Measurements from ENCODE around the gene NRL.
A peak's percentile ranks its signal among the peaks of the same experiment; 100 is the strongest.

NRL gene

GRCh38 chr14:24065408-24065807, 49.3 kb downstream of the NRL start:
- no peak for DNase-seq (ENCODE audit: low read depth)

DNA sequence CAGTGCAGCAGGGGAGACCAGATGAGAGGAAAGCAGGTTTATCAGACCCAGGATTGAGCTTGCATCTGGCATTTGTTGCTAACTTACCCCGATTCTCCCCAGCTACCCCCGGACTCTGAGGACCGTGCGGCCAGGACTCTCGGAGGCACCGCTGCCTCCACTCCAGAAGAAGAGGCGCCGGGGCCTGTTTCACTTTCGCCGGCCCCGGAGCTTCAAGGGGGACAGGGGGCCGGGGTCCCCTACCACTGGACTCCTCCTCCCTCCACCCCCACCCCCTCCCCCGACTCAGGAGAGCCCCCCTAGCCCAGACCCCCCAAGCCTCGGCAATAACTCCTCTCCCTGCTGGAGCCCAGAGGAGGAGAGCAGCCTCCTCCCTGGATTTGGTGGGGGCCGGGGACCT, 49.9 kb downstream of the NRL start:
- DNase-seq (ENCODE audit: low read depth): no peak

DNA sequence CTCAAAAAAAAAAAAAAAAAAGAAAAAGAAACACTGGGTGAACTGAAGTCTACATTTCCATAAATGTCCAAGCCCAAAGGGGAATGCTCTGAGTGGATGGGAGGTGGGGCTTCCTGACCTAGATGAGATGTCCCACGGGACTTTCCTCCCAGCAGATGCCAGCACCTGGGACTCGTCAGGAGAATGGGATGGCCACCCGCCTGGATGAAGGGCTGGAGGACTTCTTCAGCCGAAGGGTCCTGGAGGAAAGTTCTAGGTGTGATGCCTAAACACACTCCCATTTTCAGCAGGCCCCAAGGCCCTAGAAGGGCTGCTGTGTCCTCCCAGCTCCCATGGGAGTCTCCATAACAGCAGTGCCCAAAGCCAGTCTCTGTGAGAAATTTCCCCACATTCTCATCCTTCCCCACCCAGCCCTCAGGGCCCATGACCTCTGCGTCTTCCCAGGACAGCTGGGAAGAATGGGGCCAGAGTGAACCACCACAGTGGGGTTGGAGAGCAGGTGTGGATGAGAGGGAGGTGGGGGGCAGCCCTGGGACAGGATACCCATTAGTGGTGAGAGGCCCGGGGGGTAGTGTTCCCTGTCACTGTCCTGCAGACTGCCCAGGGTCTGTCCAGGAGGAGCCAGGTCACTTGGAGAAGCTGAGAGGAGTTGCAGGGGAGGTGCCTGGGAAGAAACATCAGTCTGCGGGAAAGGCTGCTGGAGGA, 50.5 kb downstream of the NRL start:
- DNase-seq (ENCODE audit: low read depth): no peak

- no peak for DNase-seq (ENCODE audit: low read depth)
Measured at GRCh38 chr14:24063263-24063836, 51.4 kb downstream of the NRL start.

- no peak for DNase-seq (ENCODE audit: low read depth)
Measured at GRCh38 chr14:24062216-24062980, 52.4 kb downstream of the NRL start.

GRCh38 chr14:24060984-24061913, 53.5 kb downstream of the NRL start:
- DNase-seq (ENCODE audit: low read depth): no peak

GRCh38 chr14:24060443-24060842, 54.3 kb downstream of the NRL start:
- DNase-seq (ENCODE audit: low read depth): no peak

DNA sequence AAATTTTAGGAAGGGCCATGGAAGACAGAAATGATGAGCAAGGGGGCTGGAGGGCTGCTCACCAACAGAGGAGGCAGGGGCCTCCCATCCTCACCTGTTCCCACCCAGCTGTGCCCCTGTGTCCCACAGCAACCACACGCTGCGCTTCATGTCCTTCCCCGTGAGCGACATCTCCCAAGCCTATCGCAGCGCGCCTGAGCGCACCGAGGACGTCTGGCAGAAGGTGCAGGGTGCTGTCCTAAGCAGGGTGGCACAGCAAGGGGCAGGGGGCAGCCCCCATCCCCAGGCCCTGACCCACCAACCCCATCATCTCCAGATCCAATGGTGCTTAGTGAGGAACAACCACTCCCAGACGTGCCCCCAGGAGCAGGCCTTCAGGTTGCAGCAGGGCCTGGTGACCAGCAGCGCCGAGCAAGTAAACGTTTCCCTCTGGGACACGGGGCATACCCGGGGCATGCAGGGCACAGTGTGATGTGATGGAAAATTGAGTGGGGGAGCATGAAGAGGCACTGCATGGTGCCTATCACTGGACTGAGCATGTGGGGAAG, 54.8 kb downstream of the NRL start:
- no peak for DNase-seq (ENCODE audit: low read depth)

DNA sequence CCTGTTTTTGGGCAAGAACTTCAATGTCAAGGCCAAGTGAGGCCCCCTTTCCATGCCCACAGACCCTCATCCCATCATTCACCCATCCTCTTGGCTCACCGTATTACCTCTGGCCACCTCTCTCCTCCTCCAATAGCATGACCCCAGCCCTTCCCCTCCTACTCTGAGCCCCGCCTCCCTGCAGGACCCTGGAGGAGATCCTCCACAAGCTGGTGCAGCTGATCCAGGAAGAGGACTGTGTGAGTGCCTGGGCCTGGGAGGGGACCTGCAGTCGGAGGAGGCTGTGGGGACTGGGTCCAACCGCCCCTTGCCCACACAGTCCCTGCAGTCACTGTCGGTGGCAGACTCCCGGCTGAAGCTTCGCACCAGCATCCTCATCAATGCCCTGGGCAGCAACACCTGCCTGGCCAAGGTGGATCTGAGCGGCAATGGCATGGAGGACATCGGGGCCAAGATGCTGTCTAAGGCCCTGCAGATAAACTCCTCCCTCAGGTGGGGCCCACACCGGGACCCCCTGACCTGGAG, 55.7 kb downstream of the NRL start:
- no peak for DNase-seq (ENCODE audit: low read depth)

GRCh38 chr14:24058260-24058950, 56.3 kb downstream of the NRL start:
- peak; percentile 19 for DNase-seq (ENCODE audit: low read depth)

GRCh38 chr14:24057867-24058259, 56.9 kb downstream of the NRL start:
- no peak for DNase-seq (ENCODE audit: low read depth)

DNA sequence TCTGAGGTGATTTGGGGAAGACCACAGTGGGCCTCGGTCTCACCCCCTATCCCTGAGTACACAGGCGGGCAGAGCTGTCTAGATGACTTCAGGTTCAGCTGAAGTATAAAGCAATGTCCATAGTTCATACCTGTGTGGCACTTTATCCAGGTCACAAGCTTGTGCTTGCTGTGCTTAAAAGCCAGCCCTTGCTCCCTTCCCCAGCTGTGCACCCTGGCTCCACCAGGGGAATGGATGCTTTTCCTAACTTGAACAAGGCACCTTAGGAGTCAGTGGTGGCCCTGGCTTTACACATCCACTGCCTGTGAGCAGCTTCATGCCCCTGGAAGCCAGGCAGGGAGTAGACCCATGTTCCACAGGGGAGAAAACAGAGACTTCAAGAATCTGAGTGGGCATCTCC, 57.5 kb downstream of the NRL start:
- DNase-seq (ENCODE audit: low read depth): no peak

- no peak for DNase-seq (ENCODE audit: low read depth)
Measured at GRCh38 chr14:24056800-24057184, 58.0 kb downstream of the NRL start.

DNA sequence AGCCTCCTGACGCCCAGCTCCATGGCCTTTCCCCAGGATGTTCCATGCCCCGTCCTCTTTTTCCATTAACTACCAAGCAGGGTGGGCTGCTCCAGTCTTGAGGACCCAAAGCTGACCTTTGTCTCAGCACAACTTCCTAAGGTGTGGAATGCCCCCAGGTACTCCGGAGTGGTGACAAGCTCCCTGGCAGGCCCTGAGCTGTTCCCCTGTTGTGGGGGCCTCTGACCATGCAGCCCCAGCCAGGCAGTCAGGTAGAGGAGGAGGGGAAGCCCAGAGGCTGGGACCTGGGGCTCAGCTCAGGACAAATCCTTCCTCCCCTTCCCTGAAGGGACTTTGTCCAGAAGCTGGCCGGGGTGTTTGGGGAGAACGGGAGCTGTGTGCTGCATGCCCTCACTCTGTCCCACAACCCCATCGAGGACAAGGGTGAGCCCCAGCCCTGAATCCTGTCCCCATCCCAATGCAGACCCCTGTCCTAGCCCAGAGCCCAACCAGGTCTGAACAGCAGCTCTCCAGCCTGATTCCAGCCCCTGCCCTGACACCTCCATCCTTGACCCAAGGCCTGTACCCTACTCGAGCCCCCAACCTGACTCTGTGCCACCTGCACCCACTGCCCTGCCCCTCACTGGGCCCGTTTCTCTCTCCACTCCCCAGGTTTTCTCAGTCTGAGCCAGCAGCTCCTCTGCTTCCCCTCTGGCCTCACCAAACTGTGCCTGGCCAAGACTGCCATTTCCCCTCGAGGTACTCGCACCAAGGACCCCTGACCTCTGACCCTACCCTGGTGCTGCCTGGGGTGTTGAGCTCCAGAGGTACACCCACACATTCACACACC, 58.6 kb downstream of the NRL start:
- DNase-seq (ENCODE audit: low read depth): no peak

DNA sequence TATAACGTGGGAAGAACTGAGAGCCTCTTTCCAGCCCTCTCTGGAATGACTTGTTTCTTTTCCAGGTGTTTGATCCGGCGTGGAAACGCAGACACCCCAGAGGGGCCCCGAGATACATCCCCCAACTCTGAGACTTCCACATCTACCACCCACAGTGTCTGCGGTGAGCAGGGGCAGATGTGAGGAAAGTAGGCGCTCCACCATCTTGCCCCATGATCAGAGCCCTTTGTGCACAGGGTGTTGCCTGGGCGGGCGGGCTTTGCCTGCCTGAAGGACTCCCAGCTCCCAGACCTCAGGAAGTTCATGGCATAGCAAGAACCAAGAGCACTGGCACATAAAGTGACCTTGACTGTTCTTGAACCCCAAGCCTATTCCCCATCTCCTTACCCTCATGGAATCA, 60.1 kb downstream of the NRL start:
- no peak for DNase-seq (ENCODE audit: low read depth)

DNA sequence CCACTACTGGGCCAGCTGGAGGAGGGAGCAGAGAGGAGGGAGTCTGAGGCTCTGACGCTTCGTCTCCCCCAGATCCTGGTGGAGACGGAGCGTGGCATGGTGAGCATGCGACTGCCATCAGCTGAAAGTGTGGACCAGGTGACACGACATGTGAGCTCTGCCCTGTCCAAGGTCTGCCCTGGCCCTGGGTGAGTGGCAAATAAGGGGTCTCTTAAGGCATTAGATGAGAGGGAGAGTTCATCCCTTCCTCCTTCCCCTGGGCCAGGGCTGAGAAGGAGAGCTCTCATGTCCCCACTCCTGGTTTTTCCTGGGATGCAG, 60.5 kb downstream of the NRL start:
- no peak for DNase-seq (ENCODE audit: low read depth)

DNA sequence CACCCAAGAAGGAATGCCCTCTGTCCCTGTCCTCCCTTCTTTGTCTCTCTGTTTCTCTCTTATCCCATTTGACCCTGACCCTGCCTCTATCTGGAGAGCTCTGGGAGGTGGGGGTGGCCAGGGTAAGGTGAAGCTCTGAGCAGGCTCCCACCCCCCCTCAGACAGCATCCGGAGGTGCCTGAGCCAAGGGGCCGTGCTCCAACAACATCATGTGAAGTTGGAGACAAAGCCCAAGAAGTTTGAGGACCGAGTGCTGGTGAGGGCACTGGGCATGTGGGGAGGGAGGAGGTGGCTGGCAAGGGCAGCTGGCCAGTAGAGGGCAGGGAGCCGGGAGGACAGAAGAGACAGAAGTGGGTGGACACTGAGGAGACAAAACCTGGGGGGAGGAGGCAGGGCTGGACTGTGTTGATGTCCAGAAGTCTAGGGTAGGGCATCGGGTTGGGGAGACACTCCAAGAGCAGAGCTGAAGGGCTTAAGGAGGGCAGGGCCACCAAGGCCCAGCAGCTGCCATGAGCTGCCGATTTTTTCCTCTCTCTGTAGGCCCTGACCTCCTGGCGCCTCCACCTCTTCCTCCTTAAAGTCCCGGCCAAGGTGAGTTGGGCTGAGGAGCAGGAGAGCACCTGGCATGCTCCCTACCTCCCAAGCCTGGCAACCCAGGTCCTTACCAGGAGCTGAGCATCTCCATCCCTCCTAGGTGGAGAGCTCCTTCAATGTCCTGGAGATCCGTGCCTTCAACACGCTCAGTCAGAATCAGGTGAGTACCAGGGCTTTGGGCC, 61.0 kb downstream of the NRL start:
- no peak for DNase-seq (ENCODE audit: low read depth)

- DNase-seq (ENCODE audit: low read depth): no peak
Measured at GRCh38 chr14:24052656-24053547, 61.8 kb downstream of the NRL start.

Measured in non-pigmented ciliary epithelial cell (primary cell).